Measurements from ENCODE around the gene TSPAN33.
"Not testable (repeated sequence)": the region's sequence is repeated elsewhere in the genome, so short reads cannot be mapped to it uniquely, and the experiment has no call there.

TSPAN33 gene

GRCh38 chr7:129169686-129170440 is 25.4 kb downstream of the TSPAN33 start:
- Histone ChIP-seq H2AFZ (no peak overlapping the region), H3K36me3 (ENCODE audit: control insufficient read depth, insufficient read depth, low read length) (no peaks in the 10 kb centered on the region), H3K4me3 (ENCODE audit: low read depth, low read length) (no peak overlapping the region), H3K4me2 (ENCODE audit: low read length) (peak overlapping the region; percentile 31), H3K4me1 (no peaks in the 10 kb centered on the region), H3K9ac (no peak overlapping the region), H3K27ac (no peak overlapping the region), H3K9me3 (ENCODE audit: control insufficient read depth, low read length) (no peaks in the 10 kb centered on the region), H3K27me3 (ENCODE audit: control insufficient read depth, insufficient read depth, low read length) (no peaks in the 10 kb centered on the region), H3K79me2 (no peaks in the 10 kb centered on the region)
- TF ChIP-seq CTCF (IDR thresholded peaks at IDR 0.05): no peak

- no peak overlapping the region for H3K27ac ChIP-seq
Observed at GRCh38 chr7:129170441-129171021, 26.0 kb downstream of the TSPAN33 start.

GRCh38 chr7:129173861-129174260 is 29.4 kb downstream of the TSPAN33 start:
- H3K27ac ChIP-seq; H3K9ac ChIP-seq; H3K27me3 ChIP-seq (ENCODE audit: control insufficient read depth, insufficient read depth, low read length); H3K9me3 ChIP-seq (ENCODE audit: control insufficient read depth, low read length); H3K4me2 ChIP-seq (ENCODE audit: low read length); H3K79me2 ChIP-seq; H3K36me3 ChIP-seq (ENCODE audit: control insufficient read depth, insufficient read depth, low read length); H2AFZ ChIP-seq; H3K4me1 ChIP-seq; H3K4me3 ChIP-seq (ENCODE audit: low read depth, low read length): not testable (repeated sequence)

More at GRCh38 chr7:129170441-129171021, 26.0 kb downstream of the TSPAN33 start:
- Histone ChIP-seq H3K4me2 (ENCODE audit: low read length) (no peak overlapping the region), H3K4me1 (no peaks in the 10 kb centered on the region), H3K4me3 (ENCODE audit: low read depth, low read length) (no peak overlapping the region), H3K9ac (no peak overlapping the region), H3K27me3 (ENCODE audit: control insufficient read depth, insufficient read depth, low read length) (no peaks in the 10 kb centered on the region), H3K9me3 (ENCODE audit: control insufficient read depth, low read length) (no peaks in the 10 kb centered on the region), H3K79me2 (no peaks in the 10 kb centered on the region), H2AFZ (no peak overlapping the region), H3K36me3 (ENCODE audit: control insufficient read depth, insufficient read depth, low read length) (no peaks in the 10 kb centered on the region)
- no peak for TF ChIP-seq CTCF (IDR thresholded peaks at IDR 0.05)

- Histone ChIP-seq H3K4me1 (no peaks in the 10 kb centered on the region), H3K4me3 (ENCODE audit: low read depth, low read length) (no peak overlapping the region), H3K9me3 (ENCODE audit: control insufficient read depth, low read length) (no peaks in the 10 kb centered on the region), H3K4me2 (ENCODE audit: low read length) (no peak overlapping the region), H3K36me3 (ENCODE audit: control insufficient read depth, insufficient read depth, low read length) (no peaks in the 10 kb centered on the region), H3K79me2 (no peaks in the 10 kb centered on the region), H3K27me3 (ENCODE audit: control insufficient read depth, insufficient read depth, low read length) (no peaks in the 10 kb centered on the region), H2AFZ (no peak overlapping the region), H3K9ac (no peak overlapping the region), H3K27ac (no peak overlapping the region)
- TF ChIP-seq CTCF (IDR thresholded peaks at IDR 0.05): no peak
Observed at GRCh38 chr7:129176916-129177710, 32.6 kb downstream of the TSPAN33 start.

- Histone ChIP-seq H3K9ac (no peak overlapping the region), H3K27me3 (ENCODE audit: control insufficient read depth, insufficient read depth, low read length) (no peaks in the 10 kb centered on the region), H3K4me2 (ENCODE audit: low read length) (no peak overlapping the region), H3K4me3 (ENCODE audit: low read depth, low read length) (no peak overlapping the region), H2AFZ (no peak overlapping the region), H3K9me3 (ENCODE audit: control insufficient read depth, low read length) (no peaks in the 10 kb centered on the region), H3K36me3 (ENCODE audit: control insufficient read depth, insufficient read depth, low read length) (no peaks in the 10 kb centered on the region), H3K79me2 (peaks cover 5% of the 10 kb centered on the region), H3K27ac (no peak overlapping the region), H3K4me1 (peaks cover 5% of the 10 kb centered on the region)
- TF ChIP-seq CTCF (IDR thresholded peaks at IDR 0.05): no peak
Observed at GRCh38 chr7:129184981-129185670, 40.6 kb downstream of the TSPAN33 start.

All from parathyroid adenoma (tissue), 2 donors.